Epidermal melanocyte (primary cell): ENCODE measurements around the gene RPS3.
"Not testable (repeated sequence)": the region's sequence is repeated elsewhere in the genome, so short reads cannot be mapped to it uniquely, and the experiment has no call there.

ENCODE experiments used
- DNase-seq: peaks from one replicate; pipeline ENCODE4 v3.0.0; 2011; ENCODE audit warnings: low spot score; ENCODE audit not compliant: insufficient read length

The RPS3 gene

GRCh38 chr11:75399344-75400145 is at the start of gene RPS3:
TSS of gene RPS3 (plus strand) at chr11:75399518. CDS start at chr11:75399548, 30 bp downstream.
- peak; percentile 84 for DNase-seq

DNA sequence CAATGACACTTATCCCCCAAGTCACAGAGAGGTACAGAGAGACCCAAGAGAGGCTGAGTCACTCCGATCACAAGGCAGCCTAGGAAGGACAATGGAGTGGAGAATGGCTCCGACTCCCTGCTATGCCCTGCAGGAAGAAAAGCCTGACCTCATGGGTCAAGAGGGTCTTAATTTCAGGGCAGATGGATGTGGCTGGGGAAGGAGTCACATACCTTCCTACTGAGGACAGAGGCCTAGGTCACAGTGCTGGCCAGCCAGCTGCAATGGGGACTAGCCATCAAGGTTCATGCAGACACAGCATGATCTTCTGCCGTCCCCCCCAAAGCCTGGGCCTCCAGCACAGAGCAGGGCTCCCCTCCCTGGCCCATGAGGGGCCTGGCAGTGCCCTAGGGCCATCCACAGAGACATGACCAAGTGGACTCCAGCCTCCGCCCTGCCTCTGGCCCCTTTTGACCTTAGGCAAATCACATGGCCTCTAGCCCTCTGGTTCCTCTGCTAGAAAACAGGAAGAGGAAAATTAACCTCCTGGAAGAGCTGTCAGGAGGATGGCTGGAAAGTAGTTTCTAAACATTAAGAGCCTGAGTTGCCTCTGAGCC is 49.7 kb upstream of the RPS3 start:
- DNase-seq, result peak; percentile 64

GRCh38 chr11:75350122-75350742 is 49.1 kb upstream of the RPS3 start:
- no peak for DNase-seq

- DNase-seq, result no peak
These were observed 48.4 kb upstream of the RPS3 start for GRCh38 chr11:75350743-75351540.

GRCh38 chr11:75351541-75351790 is 47.9 kb upstream of the RPS3 start, which contains the start of gene ARRB1:
TSS of gene ARRB1 (minus strand) at chr11:75351661. CDS start at chr11:75351607, 54 bp downstream.
- DNase-seq, result peak; percentile 57

DNA sequence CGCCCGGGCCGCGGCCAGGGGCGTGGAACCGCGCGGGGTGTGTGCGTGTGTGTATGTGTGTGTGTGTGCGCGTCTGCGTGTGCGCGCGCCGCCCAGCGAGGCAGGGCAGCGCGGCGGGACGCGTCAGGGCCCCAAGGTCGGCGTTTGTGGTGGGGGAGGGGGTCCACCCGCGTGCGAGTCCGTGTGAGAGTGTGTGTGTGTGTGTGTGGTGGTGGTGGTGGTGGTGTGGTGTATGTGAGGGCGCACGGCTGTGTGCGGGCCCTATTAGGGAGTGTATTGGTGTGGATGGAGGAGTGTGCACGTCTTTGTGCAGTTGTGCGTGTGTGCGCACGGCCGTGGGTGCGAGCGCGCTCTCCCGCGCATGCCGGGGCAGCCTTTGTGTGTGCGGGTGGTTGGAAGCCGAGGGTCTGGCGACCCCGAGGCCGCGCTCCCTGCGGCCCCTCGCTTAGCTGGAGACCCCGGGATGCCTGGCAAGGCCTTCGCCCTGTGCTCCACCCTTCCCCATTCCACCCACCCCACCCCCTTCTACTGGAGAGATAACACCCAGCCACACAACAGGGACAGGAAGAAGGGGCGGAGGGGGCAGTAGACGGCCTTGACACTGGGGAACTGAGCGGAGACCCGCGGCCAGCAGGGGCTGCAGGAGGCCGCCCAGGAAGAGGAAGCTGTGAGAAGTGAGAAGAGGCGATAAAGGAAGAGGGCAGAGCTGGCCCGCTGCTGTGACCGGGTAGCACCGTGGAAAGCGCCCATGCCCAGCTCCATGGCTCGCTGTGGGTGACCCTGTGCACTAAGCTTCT is 47.3 kb upstream of the RPS3 start:
- no peak for DNase-seq

DNA sequence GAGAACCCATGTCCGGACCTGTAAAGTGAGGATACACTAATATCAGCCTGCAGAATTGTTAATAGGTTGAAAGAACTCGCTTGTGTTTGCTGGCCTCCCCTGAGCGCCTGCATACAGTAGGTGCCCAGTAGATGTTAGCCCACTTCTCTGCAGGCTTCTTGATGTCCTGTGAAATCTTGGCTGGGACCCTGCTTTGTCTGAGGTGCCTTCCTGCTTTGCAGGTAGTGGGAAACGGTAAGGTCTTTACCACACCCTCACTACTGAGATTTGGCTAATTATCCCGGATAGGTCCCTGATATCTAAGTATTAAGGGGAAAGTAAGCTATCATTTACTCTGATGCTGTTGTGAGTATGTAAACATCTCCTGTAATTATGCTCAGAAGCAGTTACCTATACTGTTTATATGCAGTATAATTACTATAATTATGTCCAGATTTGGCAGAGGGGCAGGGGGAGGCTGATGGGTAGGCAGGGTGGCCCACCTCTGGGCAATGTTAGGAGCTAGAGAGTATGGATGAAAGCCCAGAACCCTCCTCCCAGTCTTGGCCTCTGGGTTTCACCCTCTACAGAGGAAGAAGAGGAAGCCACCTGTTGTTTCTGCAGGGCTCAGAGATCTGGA is 46.6 kb upstream of the RPS3 start:
- no peak for DNase-seq

DNA sequence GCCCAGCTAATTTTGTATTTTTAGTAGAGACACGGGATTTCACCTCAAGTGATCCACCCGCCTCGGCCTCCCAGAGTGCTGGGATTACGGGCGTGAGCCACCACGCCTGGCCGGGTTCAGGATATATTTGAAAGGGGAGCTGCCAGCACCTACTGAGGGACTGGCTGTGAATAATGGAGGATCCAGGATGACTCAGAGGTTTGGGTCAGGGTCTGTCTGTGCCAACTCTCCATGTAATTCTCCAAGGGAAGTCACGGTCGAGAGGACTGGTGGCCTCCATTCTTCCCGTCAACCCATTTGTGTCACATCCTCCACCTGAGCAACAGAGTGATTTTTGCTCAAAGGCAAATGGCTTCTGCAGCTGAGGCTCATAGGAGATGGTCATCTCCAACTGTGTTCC is 44.3 kb upstream of the RPS3 start:
- no peak for DNase-seq

DNA sequence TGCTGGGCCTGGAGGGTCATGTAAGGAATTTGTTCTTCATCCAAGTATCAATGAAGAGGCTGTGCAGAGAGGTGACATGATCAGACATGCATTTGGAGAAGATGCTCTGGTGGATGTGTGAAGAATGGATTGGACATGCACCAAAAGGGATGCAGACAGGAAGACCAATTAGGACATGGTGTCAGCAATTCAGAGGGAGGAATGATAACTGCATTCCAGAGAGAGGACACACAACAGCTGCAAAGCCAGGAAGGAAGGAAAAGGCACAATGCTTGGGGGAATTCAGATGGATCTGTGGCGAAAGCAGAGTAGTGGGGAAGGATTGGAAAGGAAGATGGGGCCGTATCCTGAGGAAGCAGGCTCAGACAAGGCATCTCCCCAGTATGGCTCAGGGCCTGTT is 42.7 kb upstream of the RPS3 start:
- no peak for DNase-seq

GRCh38 chr11:75362285-75362684 is 37.0 kb upstream of the RPS3 start:
- not testable (repeated sequence) for DNase-seq

GRCh38 chr11:75365711-75366181 is 33.6 kb upstream of the RPS3 start:
- no peak for DNase-seq

- DNase-seq, result not testable (repeated sequence)
These were observed 32.5 kb upstream of the RPS3 start for GRCh38 chr11:75366826-75367225.

DNA sequence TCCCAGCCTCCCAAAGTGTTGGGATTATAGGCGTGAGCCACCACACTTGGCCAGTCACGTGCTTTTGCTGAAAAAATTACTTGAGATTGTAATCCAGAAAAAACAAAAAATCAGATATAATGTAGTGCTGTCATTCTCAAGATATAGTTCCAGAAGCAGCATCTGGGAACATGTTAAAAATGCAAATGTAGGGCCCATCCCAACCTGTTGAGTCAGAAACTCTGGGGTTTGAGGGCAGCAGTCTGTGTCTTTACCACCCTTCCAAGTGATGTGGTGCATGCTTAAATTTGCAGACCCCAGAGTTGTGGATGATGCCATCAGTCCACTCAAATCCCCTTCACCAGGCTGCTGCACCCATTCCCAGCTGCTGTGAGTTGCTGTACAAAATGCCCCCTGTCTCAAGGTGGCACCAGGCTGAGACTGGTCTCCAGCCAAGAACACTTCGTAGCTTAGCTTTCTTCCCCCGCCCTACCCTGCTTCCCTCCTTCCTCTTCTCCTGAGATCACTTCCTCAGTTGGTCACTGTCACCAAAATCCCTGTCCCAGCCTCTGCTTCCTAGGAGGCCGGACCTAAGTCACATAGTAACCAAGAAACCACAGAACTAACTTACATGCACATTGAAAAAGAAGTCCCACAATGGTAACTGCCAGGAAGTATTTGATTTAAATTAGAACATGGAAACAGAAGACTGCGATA is 29.6 kb upstream of the RPS3 start:
- DNase-seq, result no peak

- no peak for DNase-seq
These were observed 27.1 kb upstream of the RPS3 start for GRCh38 chr11:75371949-75372876.

DNA sequence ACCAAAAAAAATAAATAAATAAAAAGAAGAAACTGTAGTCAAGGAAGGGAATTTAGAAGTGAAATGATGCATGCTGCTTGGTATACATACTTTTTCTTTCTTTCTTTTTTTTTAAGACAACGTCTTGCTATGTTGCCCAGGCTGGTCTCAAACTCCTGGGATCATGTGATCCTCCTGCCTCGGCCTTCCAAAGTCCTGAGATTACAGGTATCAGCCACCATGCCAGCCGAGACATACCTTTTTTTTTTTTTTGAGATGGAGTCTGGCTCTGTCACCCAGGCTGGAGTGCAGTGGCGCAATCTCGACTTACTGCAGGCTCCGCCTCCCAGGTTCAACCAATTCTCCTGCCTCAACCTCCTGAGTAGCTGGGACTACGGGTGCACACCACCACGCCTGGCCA is 26.1 kb upstream of the RPS3 start:
- no peak for DNase-seq

GRCh38 chr11:75374646-75375045 is 24.7 kb upstream of the RPS3 start:
- DNase-seq, result no peak

DNA sequence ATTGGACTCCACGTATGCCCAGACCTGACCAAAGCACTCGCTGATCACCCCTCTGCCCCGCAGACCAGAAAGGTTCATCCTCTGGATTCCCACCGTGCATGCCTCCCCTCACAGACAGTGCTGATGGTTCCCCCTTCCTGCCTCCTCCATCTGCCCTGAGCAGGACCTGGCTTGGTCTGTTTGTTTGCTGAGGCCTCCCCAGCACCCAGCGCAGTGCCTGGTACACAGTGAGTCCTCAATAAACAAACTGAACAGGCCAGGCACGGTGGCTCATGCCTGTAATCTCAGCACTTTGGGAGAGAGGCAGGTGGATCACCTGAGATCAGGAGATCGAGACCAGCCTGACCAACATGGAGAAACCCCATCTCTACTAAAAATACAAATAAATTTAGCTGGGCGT is 23.7 kb upstream of the RPS3 start:
- no peak for DNase-seq

DNA sequence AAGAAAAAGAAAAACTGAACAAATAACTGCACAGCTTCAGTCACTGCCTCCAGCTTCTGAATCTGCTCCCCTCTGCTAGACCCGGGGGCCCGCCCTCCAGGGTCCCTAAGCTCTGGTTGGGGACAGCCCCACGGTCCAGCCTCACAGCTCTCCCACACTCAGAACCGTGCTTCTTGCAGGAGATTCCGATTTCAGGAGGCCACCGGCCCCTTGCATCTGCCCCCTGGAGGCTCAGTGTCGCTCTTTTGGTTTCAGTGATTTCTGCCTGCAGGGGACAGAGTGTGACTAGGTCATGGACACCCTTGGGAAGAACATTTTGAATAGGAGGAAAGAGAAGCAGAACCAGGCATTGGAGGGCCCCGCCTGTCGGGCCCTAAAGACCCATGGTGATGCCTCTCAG is 23.1 kb upstream of the RPS3 start:
- DNase-seq, result no peak

DNA sequence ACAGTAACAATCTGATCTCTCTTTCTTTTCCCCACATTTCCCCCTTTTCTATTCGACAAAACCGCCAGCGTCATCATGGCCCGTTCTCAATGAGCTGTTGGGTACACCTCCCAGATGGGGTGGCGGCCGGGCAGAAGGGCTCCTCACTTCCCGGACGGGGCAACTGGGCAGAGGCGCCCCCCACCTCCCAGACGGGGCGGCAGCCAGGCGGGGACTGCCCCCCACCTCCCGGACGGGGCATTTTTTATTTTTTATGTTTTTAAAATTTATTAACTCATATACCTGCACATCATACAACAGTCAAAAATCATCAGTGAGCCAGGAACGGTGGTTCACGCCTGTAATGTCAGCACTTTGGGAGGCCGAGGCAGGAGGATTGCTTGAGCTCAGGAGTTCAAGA is 20.5 kb upstream of the RPS3 start:
- not testable (repeated sequence) for DNase-seq
